OCI-LY3 (cell line): ENCODE data around the gene SRGN.

Source experiments
- EZH2phosphoT487 ChIP-seq: fragments of 200-600 bp; shearing (Covaris generic); IDR thresholded peaks from 2 replicates; pipeline ENCODE4 v1.6.1; 2018; ENCODE audit warnings: antibody characterized with exemption, mixed run types, low read depth
- TF ChIP-seq, protein P1 (sequence below): fragments of 200-600, 300-600 bp; sonication (generic); IDR thresholded peaks from 2 replicates; pipeline ENCODE4 v1.5.1; 2014; ENCODE audit warnings: antibody characterized with exemption, low read length, low read depth

GRCh38 chr10:69074532-69074931 lies 13.4 kb upstream of the SRGN start:
- TF ChIP-seq, protein P1, sequence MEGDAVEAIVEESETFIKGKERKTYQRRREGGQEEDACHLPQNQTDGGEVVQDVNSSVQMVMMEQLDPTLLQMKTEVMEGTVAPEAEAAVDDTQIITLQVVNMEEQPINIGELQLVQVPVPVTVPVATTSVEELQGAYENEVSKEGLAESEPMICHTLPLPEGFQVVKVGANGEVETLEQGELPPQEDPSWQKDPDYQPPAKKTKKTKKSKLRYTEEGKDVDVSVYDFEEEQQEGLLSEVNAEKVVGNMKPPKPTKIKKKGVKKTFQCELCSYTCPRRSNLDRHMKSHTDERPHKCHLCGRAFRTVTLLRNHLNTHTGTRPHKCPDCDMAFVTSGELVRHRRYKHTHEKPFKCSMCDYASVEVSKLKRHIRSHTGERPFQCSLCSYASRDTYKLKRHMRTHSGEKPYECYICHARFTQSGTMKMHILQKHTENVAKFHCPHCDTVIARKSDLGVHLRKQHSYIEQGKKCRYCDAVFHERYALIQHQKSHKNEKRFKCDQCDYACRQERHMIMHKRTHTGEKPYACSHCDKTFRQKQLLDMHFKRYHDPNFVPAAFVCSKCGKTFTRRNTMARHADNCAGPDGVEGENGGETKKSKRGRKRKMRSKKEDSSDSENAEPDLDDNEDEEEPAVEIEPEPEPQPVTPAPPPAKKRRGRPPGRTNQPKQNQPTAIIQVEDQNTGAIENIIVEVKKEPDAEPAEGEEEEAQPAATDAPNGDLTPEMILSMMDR = no peak
- no peak for TF ChIP-seq EZH2phosphoT487
